ENCODE results near the gene CCDC175.

CCDC175 gene

DNA sequence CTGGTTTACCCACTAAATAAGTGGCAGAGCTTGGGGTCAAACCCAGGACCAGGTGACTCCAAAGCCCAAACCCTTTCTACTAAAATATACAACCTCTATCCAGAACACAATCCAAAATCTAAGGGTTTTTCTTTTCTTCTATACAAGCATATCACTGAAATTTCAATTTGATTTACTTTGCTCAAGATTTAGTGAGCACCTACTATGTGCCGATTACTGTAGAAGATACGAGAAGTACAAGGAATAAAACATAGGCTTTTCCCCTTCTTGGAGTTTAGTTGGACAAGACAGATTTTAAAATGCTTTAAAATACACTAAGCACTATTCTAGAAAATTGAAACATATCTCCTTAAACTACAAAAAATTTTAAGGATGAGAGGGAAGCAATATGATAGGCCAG is 95.2 kb downstream of the CCDC175 start:
- H3K4me3 ChIP-seq (ENCODE audit: low read depth in 1 of 2, low read length in 2 of 2) = no peak overlapping the region
- no peaks in the 10 kb centered on the region for H3K36me3 ChIP-seq (ENCODE audit: insufficient read depth, low read length)
- H3K9ac ChIP-seq (ENCODE audit: low read length) = no peak overlapping the region
- no peaks in the 10 kb centered on the region for H3K9me3 ChIP-seq (ENCODE audit: low read length)
- H3K27me3 ChIP-seq (ENCODE audit: control insufficient read depth in 1 of 2, insufficient read depth in 2 of 2, low read length in 2 of 2) = no peaks in the 10 kb centered on the region
- no peak overlapping the region for H3K27ac ChIP-seq (ENCODE audit: low read depth, low read length)
- peaks cover 44% of the 10 kb centered on the region for H3K4me1 ChIP-seq (ENCODE audit: insufficient read depth, low read length)

DNA sequence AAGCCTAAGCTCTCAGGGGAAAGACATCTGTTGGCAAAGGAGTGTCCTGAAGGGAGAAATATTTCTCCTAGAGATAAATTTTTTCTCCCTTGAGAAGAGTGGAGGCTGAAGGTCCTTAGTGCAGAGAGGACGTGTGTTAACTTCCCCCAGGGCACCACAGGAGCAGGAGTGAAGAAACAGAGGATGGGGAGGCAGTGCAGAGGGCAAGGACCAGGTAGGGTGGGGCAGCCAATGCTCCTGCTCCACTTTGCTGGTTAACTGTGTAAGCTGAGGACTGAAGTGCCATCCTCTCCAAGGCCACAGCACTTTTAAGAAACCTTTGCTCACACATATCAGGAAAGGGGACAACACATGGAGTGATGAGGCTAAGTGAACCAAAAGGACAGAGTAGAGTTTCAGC is 96.4 kb downstream of the CCDC175 start:
- Histone ChIP-seq H3K36me3 (ENCODE audit: insufficient read depth, low read length) (peaks cover 6% of the 10 kb centered on the region), H3K9me3 (ENCODE audit: low read length) (no peaks in the 10 kb centered on the region), H3K4me1 (ENCODE audit: insufficient read depth, low read length) (peaks cover 35% of the 10 kb centered on the region), H3K9ac (ENCODE audit: low read length) (no peak overlapping the region), H3K4me3 (ENCODE audit: low read depth in 1 of 2, low read length in 2 of 2) (no peak overlapping the region), H3K27ac (ENCODE audit: low read depth, low read length) (no peak overlapping the region), H3K27me3 (ENCODE audit: control insufficient read depth in 1 of 2, insufficient read depth in 2 of 2, low read length in 2 of 2) (no peaks in the 10 kb centered on the region)

DNA sequence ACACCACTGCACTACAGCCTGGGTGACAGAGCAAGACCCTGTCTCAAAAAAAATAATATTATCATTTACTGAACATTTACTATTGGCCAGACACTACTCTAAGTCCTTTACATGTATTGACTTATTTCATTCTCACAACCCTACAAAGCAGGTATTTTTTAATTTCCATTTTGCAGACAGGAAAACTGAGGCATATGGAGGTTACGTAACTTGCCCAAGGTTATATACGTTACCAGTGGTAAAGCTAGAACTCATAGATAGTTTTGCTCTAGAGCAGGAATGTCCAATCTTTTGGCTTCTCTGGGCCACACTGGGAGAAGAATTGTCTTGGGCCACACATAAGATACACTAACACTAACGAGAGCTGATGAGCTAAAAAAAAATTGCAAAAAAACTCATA is 98.1 kb downstream of the CCDC175 start:
- Histone ChIP-seq H3K36me3 (ENCODE audit: insufficient read depth, low read length) (peaks cover 15% of the 10 kb centered on the region), H3K9me3 (ENCODE audit: low read length) (no peaks in the 10 kb centered on the region), H3K4me3 (ENCODE audit: low read depth in 1 of 2, low read length in 2 of 2) (no peak overlapping the region), H3K27me3 (ENCODE audit: control insufficient read depth in 1 of 2, insufficient read depth in 2 of 2, low read length in 2 of 2) (no peaks in the 10 kb centered on the region), H3K27ac (ENCODE audit: low read depth, low read length) (no peak overlapping the region), H3K4me1 (ENCODE audit: insufficient read depth, low read length) (peaks cover 43% of the 10 kb centered on the region), H3K9ac (ENCODE audit: low read length) (no peak overlapping the region)

DNA sequence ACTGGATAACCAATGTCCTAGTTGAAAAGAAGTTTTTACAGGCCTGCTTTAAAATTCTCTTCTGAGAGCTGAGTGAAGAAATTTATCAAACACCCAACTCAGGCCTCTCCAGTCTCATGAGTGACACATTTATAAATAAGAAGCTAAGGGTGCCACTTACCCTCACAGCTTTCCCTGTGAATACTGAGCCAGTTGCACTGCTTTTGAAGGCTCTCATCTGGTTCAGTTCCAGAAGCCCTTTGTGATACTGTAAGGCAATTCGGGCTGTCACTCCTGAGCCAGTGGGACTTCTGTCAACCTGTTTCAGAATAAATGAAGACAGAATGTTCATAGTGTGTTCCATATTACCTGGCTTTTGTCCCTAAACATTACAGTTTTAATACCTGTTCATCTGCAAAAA is 100.9 kb downstream of the CCDC175 start:
- Histone ChIP-seq H3K27ac (ENCODE audit: low read depth, low read length) (no peak overlapping the region), H3K4me3 (ENCODE audit: low read depth in 1 of 2, low read length in 2 of 2) (no peak overlapping the region), H3K27me3 (ENCODE audit: control insufficient read depth in 1 of 2, insufficient read depth in 2 of 2, low read length in 2 of 2) (no peaks in the 10 kb centered on the region), H3K4me1 (ENCODE audit: insufficient read depth, low read length) (peaks cover 17% of the 10 kb centered on the region), H3K36me3 (ENCODE audit: insufficient read depth, low read length) (peaks cover 33% of the 10 kb centered on the region), H3K9ac (ENCODE audit: low read length) (no peak overlapping the region), H3K9me3 (ENCODE audit: low read length) (no peaks in the 10 kb centered on the region)

DNA sequence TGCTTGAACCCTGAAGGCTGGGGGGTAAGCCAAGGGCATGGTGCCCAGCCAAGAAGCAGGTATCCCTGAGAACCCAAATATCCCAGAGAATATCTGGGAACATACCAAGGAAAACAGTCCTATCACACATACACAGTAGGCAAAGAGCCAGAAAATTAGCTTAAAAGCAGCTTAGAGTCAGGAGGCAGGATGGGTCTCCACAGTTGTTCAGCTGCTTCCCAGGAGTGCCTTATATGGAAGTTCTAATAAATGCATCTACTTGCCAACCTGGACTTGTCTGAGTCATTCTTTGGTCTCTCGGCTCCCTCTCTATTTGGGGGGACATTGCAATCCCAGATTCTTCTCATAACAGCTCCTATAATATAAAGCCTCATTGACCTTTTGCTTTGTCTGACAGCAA is 102.4 kb downstream of the CCDC175 start:
- Histone ChIP-seq H3K4me3 (ENCODE audit: low read depth in 1 of 2, low read length in 2 of 2) (no peak overlapping the region), H3K4me1 (ENCODE audit: insufficient read depth, low read length) (peaks cover 8% of the 10 kb centered on the region), H3K27me3 (ENCODE audit: control insufficient read depth in 1 of 2, insufficient read depth in 2 of 2, low read length in 2 of 2) (no peaks in the 10 kb centered on the region), H3K27ac (ENCODE audit: low read depth, low read length) (peak overlapping the region; percentile 42), H3K9me3 (ENCODE audit: low read length) (no peaks in the 10 kb centered on the region), H3K9ac (ENCODE audit: low read length) (no peak overlapping the region), H3K36me3 (ENCODE audit: insufficient read depth, low read length) (peaks cover 40% of the 10 kb centered on the region)

DNA sequence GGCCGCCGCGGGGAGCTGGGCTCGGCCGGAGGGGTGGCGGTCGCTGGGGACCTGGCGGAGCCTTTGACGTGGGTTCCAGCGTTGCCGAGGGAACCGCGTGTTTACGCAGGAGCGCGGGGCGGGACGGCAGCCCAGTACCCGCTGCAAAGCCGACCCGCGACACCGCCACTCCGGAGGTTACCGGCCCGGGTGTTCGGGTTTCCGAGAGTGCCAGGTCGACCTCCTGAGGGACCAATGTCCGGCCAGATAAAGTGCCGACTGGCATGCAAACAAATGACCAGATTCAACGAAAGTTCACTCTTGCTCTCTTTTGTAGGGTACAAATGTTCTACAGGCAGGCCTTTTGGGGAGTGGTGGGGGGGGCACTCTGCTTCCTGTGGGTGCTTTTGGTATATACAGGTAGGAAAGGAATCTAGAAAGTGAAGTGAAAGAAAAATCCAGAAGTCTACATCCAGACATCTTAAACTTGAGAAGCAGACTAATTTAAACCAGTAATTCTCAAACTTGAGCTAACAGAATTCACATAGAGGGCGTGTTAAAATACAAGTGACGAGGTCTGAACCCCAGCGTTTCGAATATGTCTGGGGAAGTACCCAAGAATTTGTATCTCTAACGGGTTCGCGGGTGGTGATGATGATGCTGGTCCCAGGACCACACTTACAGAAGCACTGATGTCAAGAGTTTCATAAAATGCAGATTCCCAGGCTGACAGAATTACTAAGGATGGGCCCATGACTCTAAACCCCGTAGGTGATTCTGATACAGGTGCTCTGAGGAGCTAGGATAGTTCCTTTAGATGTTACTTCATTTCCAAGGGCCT is 111.1 kb downstream of the CCDC175 start, which contains the start of gene GPR135:
Gene GPR135, minus strand, starts transcription at position 65 of the 820 bp plus-strand sequence. CDS start 154 bp downstream, outside the sequence.
- H3K9me3 ChIP-seq (ENCODE audit: low read length) = no peaks in the 10 kb centered on the region
- H3K4me3 ChIP-seq (ENCODE audit: low read depth in 1 of 2, low read length in 2 of 2) = peak within 1 kb of the TSS; percentile 62 to 88
- peaks cover 7% of the 10 kb centered on the region for H3K36me3 ChIP-seq (ENCODE audit: insufficient read depth, low read length)
- no peak within 1 kb of the TSS for H3K9ac ChIP-seq (ENCODE audit: low read length)
- peaks cover 10% of the 10 kb centered on the region for H3K4me1 ChIP-seq (ENCODE audit: insufficient read depth, low read length)
- H3K27me3 ChIP-seq (ENCODE audit: control insufficient read depth in 1 of 2, insufficient read depth in 2 of 2, low read length in 2 of 2) = no peaks in the 10 kb centered on the region
- peak within 1 kb of the TSS; percentile 76 for H3K27ac ChIP-seq (ENCODE audit: low read depth, low read length)

DNA sequence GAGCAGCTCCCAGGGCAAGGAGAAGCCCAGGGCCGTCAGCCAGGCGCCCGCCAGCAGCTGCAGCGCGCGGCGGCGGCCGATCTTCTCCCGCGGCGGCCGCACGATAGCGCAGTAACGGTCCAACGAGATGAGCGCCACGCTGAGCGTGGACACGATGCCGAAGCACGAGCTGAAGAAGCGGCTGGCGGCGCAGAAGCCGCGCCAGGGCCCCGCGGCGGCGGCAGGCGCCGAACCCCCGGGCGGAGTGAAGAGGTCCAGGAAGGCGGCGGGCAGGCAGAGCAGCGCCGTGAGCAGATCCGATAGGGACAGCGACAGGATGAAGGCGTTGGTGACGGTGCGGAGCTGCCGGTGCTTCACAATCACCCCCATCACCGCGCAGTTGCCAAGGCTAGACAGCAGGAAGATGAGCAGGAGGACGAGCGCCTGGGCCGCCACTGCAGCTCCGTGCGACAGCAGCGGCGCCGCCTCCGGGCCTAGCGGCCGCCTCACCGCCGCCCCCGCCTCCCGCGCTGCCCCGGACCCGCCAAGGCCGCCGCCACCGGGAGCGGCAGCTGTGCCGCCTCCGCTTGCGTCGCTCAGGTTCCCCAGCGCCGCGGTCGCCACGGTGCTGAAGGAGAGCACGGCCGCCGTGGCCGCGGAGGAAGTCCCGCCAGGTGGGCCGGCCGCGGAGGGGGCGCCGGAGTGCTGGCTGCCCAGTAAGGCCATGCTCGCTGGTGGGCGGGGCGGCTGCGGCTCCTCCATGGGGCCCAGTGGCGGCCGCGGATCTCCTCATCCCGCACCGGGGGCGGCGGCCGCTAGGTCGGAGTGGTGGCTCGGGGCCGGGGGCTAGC is 111.9 kb downstream of the CCDC175 start:
- Histone ChIP-seq H3K27ac (ENCODE audit: low read depth, low read length) (peak overlapping the region; percentile 76), H3K27me3 (ENCODE audit: control insufficient read depth in 1 of 2, insufficient read depth in 2 of 2, low read length in 2 of 2) (no peaks in the 10 kb centered on the region), H3K4me1 (ENCODE audit: insufficient read depth, low read length) (peaks cover 10% of the 10 kb centered on the region), H3K9ac (ENCODE audit: low read length) (no peak overlapping the region), H3K4me3 (ENCODE audit: low read depth in 1 of 2, low read length in 2 of 2) (peak overlapping the region; percentile 62 to 88), H3K36me3 (ENCODE audit: insufficient read depth, low read length) (no peaks in the 10 kb centered on the region), H3K9me3 (ENCODE audit: low read length) (no peaks in the 10 kb centered on the region)

DNA sequence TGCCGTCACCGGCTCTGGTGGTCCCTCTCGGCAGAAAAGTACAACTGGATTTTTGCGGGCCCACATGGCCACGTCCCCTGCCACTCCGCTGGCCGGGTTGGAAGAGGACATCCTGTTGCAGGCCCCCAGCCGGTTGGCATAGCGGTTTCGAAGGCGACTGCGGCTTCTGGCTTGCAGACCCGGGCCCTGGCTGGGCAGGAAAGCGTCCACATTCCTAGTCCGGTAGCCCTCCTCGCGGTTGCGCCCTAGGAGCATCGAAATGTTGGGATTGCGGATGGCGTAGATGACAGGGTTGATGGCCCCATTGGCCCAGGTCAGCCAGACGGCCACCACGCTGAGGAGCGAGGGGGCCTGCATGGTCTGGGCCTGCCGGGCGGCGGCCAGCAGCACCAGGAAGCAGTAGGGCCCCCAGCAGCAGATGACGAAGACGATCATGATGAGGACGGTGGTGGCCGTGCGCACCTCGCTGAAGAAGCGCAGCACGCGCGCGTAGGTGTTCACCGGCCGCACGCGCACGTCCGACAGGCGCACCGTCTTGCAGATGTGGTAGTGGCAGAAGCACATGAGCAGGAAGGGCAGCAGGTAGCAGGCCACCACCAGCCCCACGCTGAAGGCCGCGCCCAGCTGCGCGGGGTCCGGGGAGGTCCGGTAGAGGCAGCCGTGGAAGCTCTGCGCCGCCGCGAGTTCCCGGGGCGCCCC is 112.7 kb downstream of the CCDC175 start:
- no peak overlapping the region for H3K9ac ChIP-seq (ENCODE audit: low read length)

DNA sequence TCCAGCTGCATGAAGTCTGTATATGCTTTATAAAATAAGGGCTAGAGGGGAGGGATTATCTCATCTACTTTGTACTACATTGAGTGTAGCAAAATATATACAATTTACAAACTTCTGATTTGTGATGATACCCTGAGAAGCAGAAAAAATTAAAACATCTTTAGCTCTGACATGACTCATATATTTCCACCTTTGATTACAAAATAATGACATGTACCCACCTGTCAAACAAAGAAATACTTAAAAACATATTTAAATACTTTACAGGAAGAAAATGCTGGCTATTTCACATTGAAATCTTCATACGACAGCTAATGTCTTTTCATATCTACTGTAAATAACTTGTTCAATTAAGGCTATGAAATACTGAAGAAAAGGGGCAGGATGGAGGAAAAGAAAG is 114.7 kb downstream of the CCDC175 start:
- no peak overlapping the region for H3K9ac ChIP-seq (ENCODE audit: low read length)
- H3K4me1 ChIP-seq (ENCODE audit: insufficient read depth, low read length) = peaks cover 10% of the 10 kb centered on the region
- no peak overlapping the region for H3K4me3 ChIP-seq (ENCODE audit: low read depth in 1 of 2, low read length in 2 of 2)
- no peak overlapping the region for H3K27ac ChIP-seq (ENCODE audit: low read depth, low read length)
- no peaks in the 10 kb centered on the region for H3K9me3 ChIP-seq (ENCODE audit: low read length)
- no peaks in the 10 kb centered on the region for H3K36me3 ChIP-seq (ENCODE audit: insufficient read depth, low read length)
- no peaks in the 10 kb centered on the region for H3K27me3 ChIP-seq (ENCODE audit: control insufficient read depth in 1 of 2, insufficient read depth in 2 of 2, low read length in 2 of 2)

More for the DNA sequence above, 112.7 kb downstream of the CCDC175 start:
- Histone ChIP-seq H3K4me1 (ENCODE audit: insufficient read depth, low read length) (peaks cover 10% of the 10 kb centered on the region), H3K4me3 (ENCODE audit: low read depth in 1 of 2, low read length in 2 of 2) (peak overlapping the region; percentile 62 to 88), H3K27ac (ENCODE audit: low read depth, low read length) (peak overlapping the region; percentile 76), H3K9me3 (ENCODE audit: low read length) (no peaks in the 10 kb centered on the region), H3K36me3 (ENCODE audit: insufficient read depth, low read length) (no peaks in the 10 kb centered on the region), H3K27me3 (ENCODE audit: control insufficient read depth in 1 of 2, insufficient read depth in 2 of 2, low read length in 2 of 2) (no peaks in the 10 kb centered on the region)

DNA sequence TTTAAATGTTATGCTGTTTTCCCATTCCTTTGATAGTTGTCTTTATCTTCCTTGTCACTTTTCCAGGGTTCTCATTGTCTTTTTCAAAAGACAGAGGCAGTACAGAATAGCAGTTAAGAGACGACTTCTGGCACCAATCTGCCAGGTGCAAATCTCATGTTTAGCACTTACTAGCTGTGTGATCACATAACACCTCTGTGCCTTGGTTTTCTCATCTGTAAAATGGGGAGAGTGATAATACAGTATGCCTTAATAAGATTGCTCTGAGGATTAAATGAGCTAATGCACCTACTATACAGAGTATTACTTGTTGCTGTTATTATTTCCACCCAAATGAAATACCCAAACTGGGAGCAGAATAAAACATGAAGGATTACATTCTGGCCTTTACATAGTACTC is 116.2 kb downstream of the CCDC175 start:
- H3K4me1 ChIP-seq (ENCODE audit: insufficient read depth, low read length) = peaks cover 10% of the 10 kb centered on the region
- H3K27ac ChIP-seq (ENCODE audit: low read depth, low read length) = no peak overlapping the region
- no peak overlapping the region for H3K4me3 ChIP-seq (ENCODE audit: low read depth in 1 of 2, low read length in 2 of 2)
- H3K27me3 ChIP-seq (ENCODE audit: control insufficient read depth in 1 of 2, insufficient read depth in 2 of 2, low read length in 2 of 2) = no peaks in the 10 kb centered on the region
- no peaks in the 10 kb centered on the region for H3K9me3 ChIP-seq (ENCODE audit: low read length)
- H3K9ac ChIP-seq (ENCODE audit: low read length) = no peak overlapping the region
- H3K36me3 ChIP-seq (ENCODE audit: insufficient read depth, low read length) = no peaks in the 10 kb centered on the region

DNA sequence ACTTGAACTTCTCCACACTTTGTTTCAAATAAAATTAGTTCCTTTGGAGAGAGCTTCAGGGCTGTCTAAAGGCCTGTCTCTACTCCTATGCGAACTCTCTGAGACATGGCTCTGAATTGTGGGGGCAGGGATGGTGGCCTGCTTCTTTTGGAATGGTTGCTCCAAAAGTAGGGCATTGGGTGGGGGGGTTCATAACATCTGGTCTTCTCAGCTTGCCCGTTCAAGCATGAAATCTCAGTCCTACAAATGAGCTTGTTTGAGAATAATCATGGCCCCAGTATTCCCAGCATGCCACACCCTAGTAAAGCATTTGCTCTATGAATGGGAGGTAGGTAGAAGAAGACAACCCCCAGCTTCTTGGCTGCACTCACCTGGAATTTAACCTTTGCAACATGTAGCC is 118.1 kb downstream of the CCDC175 start:
- no peak overlapping the region for H3K27ac ChIP-seq (ENCODE audit: low read depth, low read length)
- no peaks in the 10 kb centered on the region for H3K27me3 ChIP-seq (ENCODE audit: control insufficient read depth in 1 of 2, insufficient read depth in 2 of 2, low read length in 2 of 2)
- no peaks in the 10 kb centered on the region for H3K9me3 ChIP-seq (ENCODE audit: low read length)
- peaks cover 5% of the 10 kb centered on the region for H3K4me1 ChIP-seq (ENCODE audit: insufficient read depth, low read length)
- no peak overlapping the region for H3K9ac ChIP-seq (ENCODE audit: low read length)
- H3K36me3 ChIP-seq (ENCODE audit: insufficient read depth, low read length) = no peaks in the 10 kb centered on the region
- H3K4me3 ChIP-seq (ENCODE audit: low read depth in 1 of 2, low read length in 2 of 2) = no peak overlapping the region
